HG02763 (cell line): ENCODE results near the gene PTPRD.
"Not testable (repeated sequence)": the region's sequence is repeated elsewhere in the genome, so short reads cannot be mapped to it uniquely, and the experiment has no call there.

Experiments
- ATAC-seq: cut with Tn5 transposase; IDR thresholded peaks from one replicate; pipeline ENCODE4 v1.9.1; 2021; ENCODE audit warnings: mild to moderate bottlenecking, moderate library complexity; ENCODE audit not compliant: unreplicated experiment

PTPRD gene

DNA sequence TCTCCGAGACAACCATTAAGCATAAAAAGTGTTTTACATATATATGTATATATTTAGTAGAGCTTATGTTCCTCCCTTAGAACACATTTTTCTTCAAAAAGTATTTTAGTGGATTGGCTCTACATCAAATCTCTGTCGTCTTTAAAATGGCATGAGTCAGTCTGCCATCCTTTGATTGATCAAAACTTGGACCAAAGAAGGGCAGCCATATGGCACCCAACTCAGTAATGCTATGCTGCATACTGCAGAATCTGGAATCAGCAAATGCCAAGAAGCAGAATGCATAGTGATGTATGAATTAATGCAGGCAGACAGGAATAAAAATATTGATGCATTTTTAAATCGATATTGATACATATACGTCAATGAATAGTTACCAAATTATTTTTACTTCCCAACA is 1074.4 kb downstream of the PTPRD start:
- no peak for ATAC-seq

DNA sequence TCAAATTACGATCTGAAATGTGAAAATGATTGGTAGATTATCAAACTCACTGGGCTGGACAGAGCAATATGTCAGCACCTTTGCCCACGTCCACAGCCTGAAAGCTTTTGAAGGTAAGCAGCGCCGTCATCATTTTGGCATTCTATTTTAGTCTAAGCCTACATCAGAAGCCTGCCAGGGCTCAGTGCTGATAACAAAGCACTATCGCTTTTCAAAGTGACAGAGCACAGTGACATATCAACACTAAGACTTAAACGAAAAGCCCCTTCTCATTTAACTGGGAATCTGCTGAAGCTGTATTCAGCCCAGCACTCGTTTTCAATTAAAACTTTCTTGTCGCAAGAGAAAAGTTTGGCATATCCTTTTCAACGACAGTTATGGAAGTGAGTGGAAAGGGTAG is 1076.3 kb downstream of the PTPRD start:
- no peak for ATAC-seq

DNA sequence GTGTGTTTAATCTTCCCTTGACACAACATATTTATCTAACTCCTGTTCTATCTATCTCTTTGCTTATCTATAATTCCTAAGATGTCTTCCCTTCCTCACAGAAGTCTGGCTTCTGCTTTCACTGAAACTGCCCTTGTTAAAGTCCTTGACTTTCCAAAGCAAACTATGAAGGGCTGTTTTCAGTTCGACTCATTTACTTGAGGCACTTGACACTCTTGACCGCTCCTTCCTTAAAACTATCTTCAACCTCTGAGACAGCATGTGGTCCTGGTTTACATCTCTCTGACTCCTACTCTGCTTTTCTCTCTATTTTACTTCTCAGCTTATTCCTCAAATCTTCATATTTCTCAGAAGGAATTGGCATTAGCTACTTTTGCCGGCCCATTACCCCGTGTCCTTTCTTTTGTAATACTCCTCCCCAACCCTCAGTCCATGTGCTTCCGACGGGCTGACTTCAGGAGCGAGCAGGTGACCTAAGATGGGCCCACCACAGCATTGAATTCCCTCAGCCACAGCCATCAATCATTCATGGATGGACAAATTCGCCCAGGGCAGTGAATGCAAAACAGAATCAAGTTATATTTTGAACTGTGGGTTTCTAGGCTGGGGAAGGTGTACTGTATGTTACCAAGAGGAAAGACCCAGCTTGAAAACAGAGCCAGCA is 1089.2 kb downstream of the PTPRD start:
- no peak for ATAC-seq

- no peak for ATAC-seq
These were observed 1090.4 kb downstream of the PTPRD start for GRCh38 chr9:9522406-9522805.

- ATAC-seq: no peak
These were observed 1091.6 kb downstream of the PTPRD start for GRCh38 chr9:9521033-9521779.

GRCh38 chr9:9504869-9505268 is 1107.9 kb downstream of the PTPRD start:
- ATAC-seq: no peak

DNA sequence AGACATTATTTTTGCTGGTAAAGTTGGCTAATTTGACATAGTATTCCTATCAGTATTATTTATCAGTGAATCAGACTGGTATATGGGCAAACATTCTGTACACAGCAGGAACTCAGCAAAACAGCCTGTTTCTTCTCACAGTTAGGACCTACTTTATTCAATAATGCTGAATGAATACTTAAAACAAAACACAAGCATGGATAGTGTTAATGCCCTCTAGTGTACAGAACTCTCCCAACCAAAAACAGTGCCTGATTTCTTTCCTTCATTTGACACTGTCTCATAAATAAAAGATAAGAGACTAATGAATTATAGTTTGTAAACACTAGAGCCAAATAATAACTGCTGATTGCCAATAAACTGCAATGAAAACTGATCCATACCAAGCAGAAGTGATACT is 1113.3 kb downstream of the PTPRD start:
- no peak for ATAC-seq

DNA sequence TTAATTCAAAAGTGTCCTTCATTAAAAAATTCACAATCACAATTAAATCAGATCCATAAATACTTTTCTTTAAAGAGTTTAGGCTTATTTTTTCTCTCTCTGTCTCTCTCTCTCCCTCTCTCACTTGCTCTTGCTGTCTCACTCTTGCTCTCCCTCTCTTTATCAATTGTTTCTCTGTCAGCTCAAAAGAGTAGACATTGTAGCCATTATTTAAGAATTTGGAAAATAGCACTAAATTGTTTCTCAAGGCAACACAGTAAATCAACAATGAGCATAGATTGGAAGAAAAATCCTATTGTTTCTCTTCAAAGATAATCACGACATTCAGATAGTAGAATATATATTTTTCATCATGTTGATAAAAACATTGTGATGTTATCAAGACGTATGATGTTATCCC is 1114.0 kb downstream of the PTPRD start:
- no peak for ATAC-seq

- ATAC-seq: no peak
These were observed 1114.7 kb downstream of the PTPRD start for GRCh38 chr9:9498128-9498527.

DNA sequence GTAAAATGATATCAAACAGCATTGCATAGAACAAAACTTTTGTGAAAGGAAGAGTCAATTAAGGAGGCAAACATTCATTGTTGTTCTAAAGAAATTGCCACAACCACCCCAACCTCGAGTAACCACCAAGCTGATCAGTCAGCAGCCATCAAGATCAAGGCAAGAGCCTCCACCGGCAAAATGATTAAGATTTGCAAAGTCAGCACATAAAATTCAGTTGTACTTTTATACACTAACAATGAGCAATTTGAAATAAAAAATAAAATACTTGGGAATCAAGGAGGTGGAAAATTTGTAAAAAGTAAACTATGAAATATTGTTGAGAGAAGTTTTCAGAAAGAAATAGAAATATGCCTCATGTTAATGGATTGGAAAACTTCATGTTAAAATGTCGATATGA is 1118.5 kb downstream of the PTPRD start:
- no peak for ATAC-seq

- ATAC-seq: no peak
These were observed 1120.3 kb downstream of the PTPRD start for GRCh38 chr9:9492506-9492905.

DNA sequence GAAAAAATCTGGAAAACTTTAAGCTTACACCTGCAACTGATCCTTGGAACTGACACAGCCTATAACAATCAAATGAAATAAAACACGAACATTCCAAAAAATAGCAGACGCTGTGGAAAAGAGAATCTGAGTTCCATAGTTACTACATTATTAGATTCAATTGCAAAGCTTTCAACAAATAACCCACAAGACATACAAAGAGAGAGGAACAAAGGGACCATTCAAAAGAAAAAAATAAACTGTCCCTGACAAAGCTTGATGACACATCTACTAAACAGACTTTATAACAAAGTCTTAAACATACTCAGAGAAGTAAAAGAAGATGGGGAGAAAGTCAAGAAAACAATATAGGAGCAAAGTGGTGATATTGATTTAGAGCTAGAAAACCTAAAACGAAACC is 1123.6 kb downstream of the PTPRD start:
- no peak for ATAC-seq

GRCh38 chr9:9483175-9483574 is 1129.6 kb downstream of the PTPRD start:
- no peak for ATAC-seq

- ATAC-seq: no peak
These were observed 1134.1 kb downstream of the PTPRD start for GRCh38 chr9:9478741-9479140.

DNA sequence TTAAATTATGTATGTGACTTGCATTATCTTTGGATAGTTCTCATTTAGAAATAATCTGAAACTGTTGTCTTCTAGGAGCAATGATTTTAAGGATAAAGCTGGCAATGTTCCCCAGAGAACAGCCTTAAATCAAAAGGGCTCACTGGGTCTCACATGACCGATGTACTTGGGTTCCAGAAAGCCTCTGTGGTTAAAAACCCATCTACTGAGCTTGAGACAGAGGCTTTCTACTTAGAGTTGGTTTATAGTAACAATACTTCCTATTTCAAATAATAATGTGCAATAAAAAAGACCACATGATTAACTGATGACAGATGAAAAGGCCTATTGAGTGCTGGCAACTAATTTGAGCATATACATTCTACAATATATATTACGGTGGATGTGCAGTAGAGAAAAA is 1143.5 kb downstream of the PTPRD start:
- ATAC-seq: no peak

DNA sequence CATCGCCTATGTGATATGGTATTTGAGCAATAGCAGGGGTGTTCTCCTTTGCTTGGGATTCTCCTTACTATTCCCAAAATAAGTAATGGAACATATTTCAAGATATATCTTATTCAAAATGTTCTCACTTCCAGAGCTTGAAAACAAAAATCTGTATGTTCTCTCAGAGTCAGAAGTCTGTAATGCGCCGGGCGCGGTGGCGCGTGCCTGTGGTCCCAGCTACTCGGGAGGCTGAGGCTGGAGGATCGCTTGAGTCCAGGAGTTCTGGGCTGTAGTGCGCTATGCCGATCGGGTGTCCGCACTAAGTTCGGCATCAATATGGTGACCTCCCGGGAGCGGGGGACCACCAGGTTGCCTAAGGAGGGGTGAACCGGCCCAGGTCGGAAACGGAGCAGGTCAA is 1170.9 kb downstream of the PTPRD start:
- not testable (repeated sequence) for ATAC-seq

- no peak for ATAC-seq
These were observed 1175.2 kb downstream of the PTPRD start for GRCh38 chr9:9437641-9438040.

DNA sequence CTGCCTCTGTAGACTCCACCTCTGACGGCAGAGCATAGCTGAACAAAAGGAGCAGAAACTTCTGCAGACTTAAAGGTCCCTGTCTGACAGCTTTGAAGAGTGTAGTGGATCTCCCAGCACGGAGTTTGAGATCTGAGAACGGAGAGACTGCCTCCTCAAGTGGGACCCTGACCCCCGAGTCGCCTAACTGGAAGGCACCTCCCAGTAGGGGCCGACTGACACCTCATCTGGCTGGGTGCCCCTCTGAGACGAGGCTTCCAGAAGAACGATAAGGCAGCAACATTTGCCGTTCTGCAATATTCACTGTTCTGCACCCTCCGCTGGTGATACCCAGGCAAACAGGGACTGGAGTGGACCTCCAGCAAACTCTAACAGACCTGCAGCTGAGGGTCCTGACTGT is 1186.3 kb downstream of the PTPRD start:
- ATAC-seq: not testable (repeated sequence)

- no peak for ATAC-seq
These were observed 1200.6 kb downstream of the PTPRD start for GRCh38 chr9:9412241-9412640.

- no peak for ATAC-seq
These were observed 1202.1 kb downstream of the PTPRD start for GRCh38 chr9:9410736-9411135.

DNA sequence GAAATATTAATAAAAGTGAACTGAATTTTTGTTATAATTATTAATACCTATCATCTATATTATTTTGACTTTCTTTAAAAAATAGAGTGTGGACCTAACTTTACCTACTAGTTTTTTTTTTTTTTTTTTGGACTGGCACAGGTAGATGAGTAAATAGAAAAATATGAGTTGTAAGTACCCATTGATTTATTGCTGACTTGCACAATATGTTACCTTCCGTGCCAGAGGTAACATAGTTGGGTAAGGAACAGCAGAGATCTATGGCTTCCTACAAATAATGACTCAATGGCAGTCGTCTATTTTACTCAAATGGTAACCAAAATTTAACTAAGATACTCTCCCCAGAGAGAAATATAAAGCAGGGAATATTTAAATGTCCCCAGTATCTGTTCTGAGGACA is 1212.8 kb downstream of the PTPRD start:
- ATAC-seq: no peak

DNA sequence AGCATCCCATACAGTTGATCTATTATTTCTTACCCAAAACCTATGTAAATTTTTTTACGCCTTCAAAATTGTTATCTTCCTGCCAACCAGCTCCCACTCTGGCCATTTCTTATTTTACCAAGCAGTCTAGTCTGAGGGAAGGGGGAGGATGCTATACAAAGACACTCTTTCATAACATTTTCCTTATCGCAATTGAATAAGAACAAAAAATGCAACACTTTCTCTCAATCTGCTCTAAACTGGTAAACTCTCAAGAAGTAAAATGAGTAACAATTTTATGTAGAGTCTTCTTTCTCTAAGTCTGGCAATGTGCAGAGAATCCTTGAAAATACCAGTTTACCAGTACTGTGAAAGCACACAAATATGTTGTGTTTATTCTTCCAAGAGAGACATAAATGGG is 1216.3 kb downstream of the PTPRD start:
- ATAC-seq: no peak

DNA sequence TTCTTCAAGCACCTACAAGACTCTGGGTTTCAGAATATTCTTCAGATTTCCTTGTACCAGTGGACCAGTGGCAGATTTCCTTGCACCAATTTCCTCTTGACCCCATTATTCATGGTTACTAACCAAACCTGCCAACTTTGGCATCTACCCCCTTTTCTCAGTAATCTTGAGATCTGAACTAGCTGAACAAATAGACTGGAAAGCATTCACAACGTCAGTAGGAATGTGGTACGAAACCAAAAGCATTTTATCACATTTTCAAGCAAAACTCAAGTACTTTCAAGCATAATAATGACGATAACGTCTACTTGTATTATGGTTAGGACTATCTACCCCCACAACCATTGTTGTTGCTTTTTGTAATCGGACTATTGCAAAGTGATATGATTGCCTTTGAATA is 1217.3 kb downstream of the PTPRD start:
- ATAC-seq: no peak
